Stomach (tissue), 4 donors: Measurements from ENCODE around the gene DCAF8.

Experiments used
- POLR2A ChIP-seq, 4 donors: fragments of 450-650 bp; IDR thresholded peaks; one replicate each; pipeline ENCODE4 v1.6.1; 2016; ENCODE audit warnings: antibody characterized with exemption in 4 of 4, control low read depth in 2 of 4, mild to moderate bottlenecking in 1 of 4, moderate library complexity in 1 of 4
- POLR2AphosphoS5 ChIP-seq, 3 donors: sonication (generic); formaldehyde crosslinking; IDR thresholded peaks; one replicate each; pipeline ENCODE4 v1.6.1; 2016; ENCODE audit warnings: antibody characterized with exemption in 3 of 3
- TF ChIP-seq, protein P1 (sequence below), 7 experiments: fragments of 450-650 bp in 4 of 7; fragments of 200-600 bp in 3 of 7; sonication (generic) in 3 of 7; IDR thresholded peaks; one replicate each; pipeline ENCODE4 v1.5.1; 2016 to 2019; ENCODE audit warnings: antibody characterized with exemption in 7 of 7, control low read depth in 2 of 7, mild to moderate bottlenecking in 1 of 7

DNA sequence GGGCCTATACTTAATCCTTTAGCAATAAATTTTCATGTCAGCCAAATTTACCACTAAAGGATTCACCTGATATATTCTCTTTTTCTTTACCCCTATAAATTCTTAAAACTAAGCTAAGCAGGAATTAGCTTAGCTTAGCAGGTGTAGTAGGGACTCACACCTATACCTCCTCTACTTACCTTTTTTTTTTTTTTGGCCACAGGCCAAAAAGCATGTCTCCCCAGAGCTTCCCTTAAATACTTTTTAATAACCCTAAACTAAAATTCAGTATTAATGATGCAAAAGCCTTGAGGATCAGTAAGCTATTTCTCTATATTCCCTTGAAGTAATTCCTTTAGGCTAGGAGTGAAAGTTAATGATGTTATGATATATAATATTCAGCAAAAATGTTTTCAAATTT lies 33.9 kb downstream of the DCAF8 start:
- TF ChIP-seq, protein P1, sequence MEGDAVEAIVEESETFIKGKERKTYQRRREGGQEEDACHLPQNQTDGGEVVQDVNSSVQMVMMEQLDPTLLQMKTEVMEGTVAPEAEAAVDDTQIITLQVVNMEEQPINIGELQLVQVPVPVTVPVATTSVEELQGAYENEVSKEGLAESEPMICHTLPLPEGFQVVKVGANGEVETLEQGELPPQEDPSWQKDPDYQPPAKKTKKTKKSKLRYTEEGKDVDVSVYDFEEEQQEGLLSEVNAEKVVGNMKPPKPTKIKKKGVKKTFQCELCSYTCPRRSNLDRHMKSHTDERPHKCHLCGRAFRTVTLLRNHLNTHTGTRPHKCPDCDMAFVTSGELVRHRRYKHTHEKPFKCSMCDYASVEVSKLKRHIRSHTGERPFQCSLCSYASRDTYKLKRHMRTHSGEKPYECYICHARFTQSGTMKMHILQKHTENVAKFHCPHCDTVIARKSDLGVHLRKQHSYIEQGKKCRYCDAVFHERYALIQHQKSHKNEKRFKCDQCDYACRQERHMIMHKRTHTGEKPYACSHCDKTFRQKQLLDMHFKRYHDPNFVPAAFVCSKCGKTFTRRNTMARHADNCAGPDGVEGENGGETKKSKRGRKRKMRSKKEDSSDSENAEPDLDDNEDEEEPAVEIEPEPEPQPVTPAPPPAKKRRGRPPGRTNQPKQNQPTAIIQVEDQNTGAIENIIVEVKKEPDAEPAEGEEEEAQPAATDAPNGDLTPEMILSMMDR (IDR thresholded peaks at IDR 0.05) = no peak
- TF ChIP-seq POLR2A (IDR thresholded peaks at IDR 0.05) (no peak), POLR2AphosphoS5 (IDR thresholded peaks at IDR 0.05) (no peak)
